GM12801 (cell line): ENCODE results near the gene PIH1D2.

Experiments
- CTCF ChIP-seq: IDR thresholded peaks from one replicate; pipeline ENCODE4 v1.5.1; 2011; ENCODE audit warnings: control low read depth; ENCODE audit not compliant: insufficient read length; ENCODE audit errors: extremely low read depth

The PIH1D2 gene

GRCh38 chr11:112025707-112026106 lies 48.1 kb downstream of the PIH1D2 start:
- TF ChIP-seq CTCF: no peak

- no peak for TF ChIP-seq CTCF
Observed at GRCh38 chr11:112024773-112025678, 48.8 kb downstream of the PIH1D2 start, which contains the start of gene DLAT. Gene DLAT (plus strand): TSS chr11:112025408. CDS start chr11:112025473, 65 bp downstream.

- TF ChIP-seq CTCF: no peak
Observed at GRCh38 chr11:112024178-112024772, 49.5 kb downstream of the PIH1D2 start.

GRCh38 chr11:112023104-112023503 lies 50.7 kb downstream of the PIH1D2 start:
- TF ChIP-seq CTCF: no peak

GRCh38 chr11:112019066-112019465 lies 54.8 kb downstream of the PIH1D2 start:
- no peak for TF ChIP-seq CTCF
